GM19397 (cell line): Measurements from ENCODE around the gene MYO7A.

Experiments
- ATAC-seq: cut with Tn5 transposase; IDR thresholded peaks from one replicate; pipeline ENCODE4 v1.9.1; 2021; ENCODE audit warnings: mild to moderate bottlenecking, moderate library complexity; ENCODE audit not compliant: unreplicated experiment

MYO7A gene

DNA sequence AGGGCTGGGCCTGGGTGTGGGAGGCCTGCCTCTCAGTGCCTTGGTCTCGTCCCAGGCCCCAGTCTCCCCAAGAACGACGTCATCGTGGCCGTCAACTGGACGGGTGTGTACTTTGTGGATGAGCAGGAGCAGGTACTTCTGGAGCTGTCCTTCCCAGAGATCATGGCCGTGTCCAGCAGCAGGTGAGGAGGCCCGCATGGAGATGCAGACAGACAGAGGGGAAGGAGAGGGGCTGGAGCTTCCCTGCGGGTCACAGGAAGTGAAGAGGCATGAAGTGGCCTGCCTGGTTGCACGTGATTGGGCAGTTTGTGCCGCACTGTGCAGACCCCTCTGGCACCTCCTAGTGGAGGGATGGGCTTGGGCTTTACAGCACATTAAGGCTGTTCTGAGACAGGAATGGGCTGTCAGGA, 70.4 kb downstream of the MYO7A start:
- ATAC-seq: no peak

DNA sequence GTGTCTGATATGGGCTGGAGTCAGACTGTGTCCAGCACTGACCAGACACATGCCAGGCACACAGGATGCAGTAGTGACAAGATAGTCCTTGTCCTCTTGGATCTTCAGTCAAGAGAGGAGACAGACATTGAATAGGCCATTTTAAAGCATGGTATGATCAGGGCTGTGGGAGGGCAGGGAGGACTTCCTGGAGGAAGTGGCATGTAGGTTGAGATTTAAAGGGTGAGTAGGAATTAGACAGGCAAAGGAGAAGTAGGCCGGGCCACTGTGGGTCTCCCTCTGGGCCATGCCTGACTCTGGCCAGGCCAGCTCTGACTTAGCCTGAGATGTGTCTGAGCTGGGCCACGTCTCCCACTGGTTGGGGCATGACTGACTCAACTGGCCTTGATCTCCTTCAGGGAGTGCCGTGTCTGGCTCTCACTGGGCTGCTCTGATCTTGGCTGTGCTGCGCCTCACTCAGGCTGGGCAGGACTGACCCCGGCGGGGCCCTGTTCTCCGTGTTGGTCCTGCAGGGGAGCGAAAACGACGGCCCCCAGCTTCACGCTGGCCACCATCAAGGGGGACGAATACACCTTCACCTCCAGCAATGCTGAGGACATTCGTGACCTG, 71.2 kb downstream of the MYO7A start:
- no peak for ATAC-seq

GRCh38 chr11:77200351-77201268, 72.6 kb downstream of the MYO7A start:
- ATAC-seq: no peak

GRCh38 chr11:77201370-77201769, 73.3 kb downstream of the MYO7A start:
- ATAC-seq: no peak

DNA sequence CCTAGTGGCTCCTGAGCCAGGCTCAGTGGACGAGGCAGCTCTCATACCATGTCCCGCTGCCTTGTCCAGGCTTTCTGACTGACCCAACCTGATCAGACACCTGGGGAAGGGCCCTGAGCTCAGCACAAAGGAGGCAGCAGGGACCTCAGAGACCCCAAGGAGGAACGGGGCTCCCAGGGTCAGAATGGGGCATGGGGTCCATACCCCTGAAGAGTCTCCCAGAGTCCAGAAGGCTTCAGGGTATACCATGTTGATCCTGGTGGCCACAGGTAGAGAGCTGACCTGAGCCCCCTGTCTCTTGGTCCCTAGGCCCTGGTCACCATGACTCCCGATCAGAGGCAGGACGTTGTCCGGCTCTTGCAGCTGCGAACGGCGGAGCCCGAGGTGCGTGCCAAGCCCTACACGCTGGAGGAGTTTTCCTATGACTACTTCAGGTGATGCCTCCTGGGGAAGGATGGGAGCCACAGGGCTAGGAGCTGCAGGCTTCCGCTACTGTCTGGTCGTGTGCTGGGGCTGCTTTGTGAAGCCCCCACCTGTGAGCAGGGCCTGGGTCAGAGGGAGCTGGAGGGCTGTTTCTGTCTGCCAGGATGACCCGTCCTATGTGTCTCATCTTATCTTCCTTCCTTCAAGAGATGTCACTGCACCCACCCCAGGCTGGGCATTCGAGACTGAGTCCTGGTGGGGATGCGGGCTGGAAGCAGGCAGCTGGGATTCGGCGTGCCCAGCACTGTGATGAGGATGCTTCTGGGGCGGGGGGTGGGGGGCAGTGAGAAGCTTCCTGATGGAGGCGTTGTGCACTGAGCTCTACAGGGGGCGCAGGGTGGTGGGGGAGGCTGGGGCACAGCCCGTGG, 74.2 kb downstream of the MYO7A start:
- ATAC-seq: no peak

GRCh38 chr11:77202941-77203900, 75.2 kb downstream of the MYO7A start:
- ATAC-seq: no peak

DNA sequence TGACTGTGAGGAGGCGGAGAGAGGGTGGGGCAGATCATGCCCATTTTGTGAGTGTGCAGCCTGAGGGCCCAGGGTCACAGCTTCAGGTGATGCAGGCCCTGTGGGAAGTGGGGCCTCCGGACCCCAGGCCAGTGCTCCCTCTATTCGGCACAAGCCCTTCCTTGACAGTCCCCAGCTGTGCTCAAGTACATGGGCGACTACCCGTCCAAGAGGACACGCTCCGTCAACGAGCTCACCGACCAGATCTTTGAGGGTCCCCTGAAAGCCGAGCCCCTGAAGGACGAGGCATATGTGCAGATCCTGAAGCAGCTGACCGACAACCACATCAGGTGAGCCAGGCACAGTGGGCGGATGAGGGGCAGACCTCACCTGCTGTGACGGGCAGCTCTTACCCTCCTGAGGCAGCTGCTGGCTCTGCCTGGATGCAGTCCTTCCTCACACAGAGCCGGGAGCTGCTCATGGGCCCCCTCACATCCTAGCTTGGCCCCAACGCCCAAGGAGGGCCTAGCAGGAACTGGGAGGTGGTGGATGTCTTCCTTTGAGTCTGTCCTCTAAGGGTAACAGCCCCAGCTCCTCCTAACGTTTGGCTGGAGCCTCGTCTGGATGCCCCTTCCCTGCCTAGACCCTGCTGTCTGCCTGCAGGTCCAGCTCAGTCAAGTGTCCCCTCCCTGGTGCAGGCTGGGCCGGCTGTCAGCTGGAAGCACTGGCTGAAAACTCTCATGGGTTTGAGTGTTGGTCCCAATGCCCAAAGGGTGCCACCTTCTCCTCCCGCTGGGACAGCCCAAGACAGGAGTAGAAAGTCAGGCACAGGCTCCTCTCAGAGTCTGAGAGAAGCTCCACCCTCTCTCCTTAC, 76.1 kb downstream of the MYO7A start:
- ATAC-seq: no peak

DNA sequence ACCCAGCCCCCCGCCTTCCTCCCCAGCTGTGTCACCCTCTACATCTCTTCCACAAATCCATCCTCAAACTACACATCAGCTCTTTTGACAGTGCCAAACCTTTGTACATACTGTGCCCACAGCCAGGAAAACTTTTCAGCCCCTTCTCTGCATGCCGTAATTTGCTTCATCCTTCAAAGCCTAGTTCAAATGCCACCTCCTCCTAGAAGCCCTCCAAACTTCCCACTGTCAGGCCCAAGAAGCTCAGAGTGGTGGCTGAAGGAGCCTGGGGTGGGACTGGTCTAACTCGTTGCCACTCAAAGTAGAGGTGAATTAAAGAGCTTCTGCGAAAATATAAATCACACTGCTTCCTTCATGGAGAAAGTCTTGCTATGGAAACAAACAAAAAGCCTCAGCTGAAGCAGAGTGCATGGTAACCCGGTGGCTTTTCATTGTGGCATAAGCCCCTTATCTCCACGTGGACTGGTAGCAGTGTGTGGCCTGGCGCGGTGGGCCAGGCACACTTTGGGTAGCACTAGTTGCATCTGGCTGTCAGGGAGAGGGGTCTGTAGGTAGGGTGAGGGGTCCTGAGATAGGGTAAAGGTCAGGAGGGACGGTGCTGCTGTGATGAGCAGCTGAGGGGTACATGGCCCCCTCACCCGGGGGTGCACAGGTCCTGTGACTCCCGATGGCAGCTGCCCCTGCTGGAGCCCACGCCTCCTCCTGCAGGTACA, 76.9 kb downstream of the MYO7A start:
- no peak for ATAC-seq

DNA sequence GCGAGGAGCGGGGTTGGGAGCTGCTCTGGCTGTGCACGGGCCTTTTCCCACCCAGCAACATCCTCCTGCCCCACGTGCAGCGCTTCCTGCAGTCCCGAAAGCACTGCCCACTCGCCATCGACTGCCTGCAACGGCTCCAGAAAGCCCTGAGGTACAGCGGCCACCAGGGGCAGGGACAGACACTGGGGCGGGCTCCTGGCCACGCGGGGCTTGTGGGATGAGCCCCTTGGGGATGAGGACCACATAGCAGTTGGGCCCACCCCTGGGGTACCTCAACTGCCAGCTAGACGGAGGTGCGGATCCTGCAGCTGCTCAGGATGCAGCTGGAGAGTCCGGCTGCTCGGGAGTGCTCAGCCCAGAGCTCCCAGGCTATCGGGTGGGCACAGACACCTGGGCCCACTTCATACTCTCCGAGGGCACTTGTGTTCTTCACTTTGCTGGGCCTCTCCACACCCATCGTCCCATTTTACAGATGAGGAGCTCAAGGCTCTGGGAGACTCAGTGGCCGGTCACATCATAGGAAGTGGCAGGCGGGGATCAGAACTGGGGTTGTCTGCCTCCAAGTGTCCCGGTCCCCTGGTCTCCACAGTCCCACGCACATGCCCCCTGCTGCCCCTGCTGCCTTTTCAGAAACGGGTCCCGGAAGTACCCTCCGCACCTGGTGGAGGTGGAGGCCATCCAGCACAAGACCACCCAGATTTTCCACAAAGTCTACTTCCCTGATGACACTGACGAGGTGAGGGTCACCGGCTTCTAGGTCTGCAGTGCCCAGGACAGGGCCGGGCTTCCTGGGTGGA, 77.6 kb downstream of the MYO7A start:
- ATAC-seq: no peak

DNA sequence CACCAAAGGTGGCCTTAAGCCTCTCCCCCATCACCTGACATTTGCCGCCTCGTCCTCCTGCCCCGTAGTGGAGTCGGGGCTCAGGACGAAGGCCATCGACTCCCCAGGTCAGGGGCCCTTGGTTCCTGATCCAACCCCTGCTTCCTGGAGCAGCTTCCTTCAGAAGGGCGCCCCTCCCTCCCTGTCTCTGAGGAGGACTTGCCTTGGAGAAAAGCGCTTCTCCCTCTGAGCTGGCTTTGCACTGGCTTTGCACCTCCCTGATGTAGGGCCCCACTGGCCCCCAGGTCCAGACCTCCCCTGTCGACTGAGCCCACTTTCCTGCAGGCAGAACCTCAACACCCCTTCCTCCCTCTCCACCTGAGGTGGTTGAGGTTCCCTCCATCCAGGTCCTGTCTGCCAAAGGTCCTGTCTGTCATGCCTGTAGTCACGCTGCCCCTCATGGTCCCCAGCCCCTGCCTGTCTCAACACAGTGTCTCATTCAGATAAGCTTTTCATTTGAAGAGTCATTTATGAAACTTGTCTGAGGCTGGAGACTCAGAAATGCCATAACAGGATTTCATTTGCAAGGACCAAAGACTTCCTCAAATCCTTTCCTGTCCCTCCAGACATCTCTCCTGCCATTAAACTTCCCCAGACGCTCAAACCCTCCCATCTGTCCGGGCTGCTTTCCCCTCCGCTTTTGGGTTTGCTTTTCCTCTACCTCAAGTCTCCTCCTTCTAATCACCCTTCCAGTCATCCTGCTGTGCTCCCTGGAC, 78.4 kb downstream of the MYO7A start:
- no peak for ATAC-seq

GRCh38 chr11:77207019-77207485, 79.0 kb downstream of the MYO7A start:
- ATAC-seq: no peak

DNA sequence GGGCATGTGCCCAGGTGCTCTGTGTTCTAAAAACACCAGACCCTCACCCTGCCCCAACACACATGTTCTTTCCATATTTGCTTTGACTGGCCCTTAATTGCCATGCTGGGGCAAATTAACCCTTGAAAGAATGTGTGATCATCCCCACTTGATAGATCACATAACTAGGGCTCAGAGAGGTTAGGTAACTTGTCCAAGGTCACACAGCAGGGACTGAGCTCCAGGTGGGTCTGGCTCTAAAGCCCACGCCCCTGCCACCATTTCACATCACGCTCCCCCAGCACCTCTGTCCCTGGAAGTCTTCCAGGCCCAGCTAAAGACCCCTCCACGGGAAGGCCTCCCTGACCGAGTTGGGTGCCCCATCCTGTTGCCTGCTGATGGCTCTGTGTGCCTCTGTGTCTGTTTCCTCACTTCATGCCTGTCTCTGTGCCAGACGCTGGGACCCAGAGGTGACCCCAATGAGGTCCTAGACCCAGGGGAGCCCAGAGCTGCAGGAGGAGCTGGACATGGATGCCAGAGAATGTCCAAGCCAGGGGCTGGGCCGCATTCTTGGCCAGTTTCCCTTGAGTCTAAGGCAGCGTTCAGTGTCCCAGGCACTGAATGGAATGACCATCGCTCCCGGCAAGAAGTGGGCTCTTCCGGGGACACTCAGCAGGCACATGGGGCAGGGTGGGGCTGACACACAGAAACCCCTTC, 79.7 kb downstream of the MYO7A start:
- ATAC-seq: no peak

DNA sequence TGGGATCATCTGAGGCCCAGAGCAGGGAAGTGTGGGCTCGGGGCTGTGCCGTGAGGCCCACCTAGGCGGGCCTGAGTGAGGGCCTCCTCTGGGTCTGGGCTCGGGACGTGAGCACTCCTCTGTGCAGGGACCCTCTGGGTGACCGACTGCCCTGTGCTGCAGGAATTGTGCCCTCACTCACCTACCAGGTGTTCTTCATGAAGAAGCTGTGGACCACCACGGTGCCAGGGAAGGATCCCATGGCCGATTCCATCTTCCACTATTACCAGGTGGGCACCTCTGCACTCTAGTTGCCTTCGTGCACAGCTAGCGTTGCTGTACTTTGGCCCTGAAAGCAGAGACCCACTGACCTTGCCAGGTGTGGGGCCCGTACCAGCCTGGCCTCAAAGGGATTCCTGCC, 80.5 kb downstream of the MYO7A start:
- ATAC-seq: no peak

DNA sequence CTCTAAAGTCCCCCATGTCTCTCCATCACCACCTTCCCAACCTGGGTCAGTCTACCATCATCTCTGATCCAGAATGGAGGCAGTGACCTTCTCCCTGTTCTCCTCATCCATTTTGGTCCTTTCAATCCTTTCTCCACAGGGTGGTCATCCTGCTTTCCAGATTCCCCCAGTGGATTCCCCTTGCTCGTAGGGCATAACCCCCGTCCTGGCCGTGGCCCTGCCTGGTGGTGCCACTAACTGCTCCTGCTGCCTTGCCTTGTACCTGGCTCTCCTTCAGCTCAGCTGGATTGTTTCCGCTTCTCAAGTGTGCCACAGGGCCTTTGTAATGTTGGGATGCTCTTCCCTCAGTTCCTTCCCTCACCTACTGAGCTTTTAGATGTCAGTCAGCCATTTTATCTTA, 81.6 kb downstream of the MYO7A start:
- no peak for ATAC-seq

DNA sequence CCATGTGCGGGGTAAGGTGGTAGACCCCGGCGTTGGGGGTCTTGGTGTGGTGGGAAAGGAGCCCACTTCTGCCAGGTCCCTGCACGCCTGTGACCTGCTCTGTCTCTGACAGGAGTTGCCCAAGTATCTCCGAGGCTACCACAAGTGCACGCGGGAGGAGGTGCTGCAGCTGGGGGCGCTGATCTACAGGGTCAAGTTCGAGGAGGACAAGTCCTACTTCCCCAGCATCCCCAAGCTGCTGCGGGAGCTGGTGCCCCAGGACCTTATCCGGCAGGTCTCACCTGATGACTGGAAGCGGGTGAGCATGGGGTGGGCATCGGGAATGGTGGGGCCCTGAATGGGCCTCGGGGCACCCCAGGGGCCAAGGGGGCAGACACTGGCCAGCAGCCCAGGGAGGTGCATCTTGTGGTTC, 83.0 kb downstream of the MYO7A start:
- no peak for ATAC-seq

DNA sequence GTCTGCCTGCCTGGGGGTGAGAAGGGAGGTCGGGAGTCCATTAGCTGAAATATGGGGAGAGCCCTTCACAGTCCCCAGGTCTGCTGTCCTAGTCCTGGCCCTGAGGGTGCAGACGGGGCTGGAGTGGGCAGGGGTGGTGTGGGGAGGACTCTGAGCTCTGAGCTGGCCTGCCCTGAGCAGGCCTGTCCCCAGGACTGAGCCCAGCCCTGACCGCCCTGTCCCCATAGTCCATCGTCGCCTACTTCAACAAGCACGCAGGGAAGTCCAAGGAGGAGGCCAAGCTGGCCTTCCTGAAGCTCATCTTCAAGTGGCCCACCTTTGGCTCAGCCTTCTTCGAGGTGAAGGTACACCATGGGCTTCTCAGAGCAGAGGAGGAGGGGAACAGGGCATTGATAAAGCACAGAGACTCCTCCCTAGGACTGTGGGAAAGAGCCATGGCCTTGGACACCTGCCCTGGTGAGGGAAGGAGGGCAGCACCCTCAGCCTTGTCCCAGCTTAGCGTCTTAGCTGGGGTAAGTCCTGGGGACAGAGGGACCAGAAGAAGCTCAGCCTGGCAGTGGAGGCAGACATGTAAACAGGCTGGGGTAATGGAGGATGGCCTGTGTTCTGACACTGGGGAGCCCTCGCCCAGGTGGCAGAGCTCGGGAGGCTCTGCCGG, 83.7 kb downstream of the MYO7A start:
- ATAC-seq: no peak
